Endothelial cell of umbilical vein (primary cell): ENCODE data around the gene STK32A. TPM values are rescaled to one million over a fixed set of nuclear protein-coding genes. Genes with fewer than 3 reads are reported as not detected.
"Not testable (repeated sequence)": the region's sequence is repeated elsewhere in the genome, so short reads cannot be mapped to it uniquely, and the experiment has no call there.

Source experiments
- BruUV-seq: library from RNA; stranded (reverse); fragments of 400-500 nt; replicated peaks from 2 replicates; lab custom pipeline; 2021; lab: Mats Ljungman, UMichigan
- CTCF ChIA-PET: fragments of 300-600, 350-600 bp; sonication (Branson Sonifier 250); formaldehyde crosslinking; loops from one replicate; lab custom pipeline; 2021; ENCODE audit warnings: antibody characterized with exemption, inconsistent platforms; lab: Charles Lee
- POLR2A ChIA-PET: fragments of 300-600, 350-600 bp; sonication (Branson Sonifier 250); formaldehyde crosslinking; loops from one replicate; lab custom pipeline; 2021; ENCODE audit warnings: antibody characterized with exemption, inconsistent platforms; lab: Charles Lee
- DNase-seq: peaks from one replicate; pipeline ENCODE4 v3.0.0-alpha.2; 2011; ENCODE audit warnings: low read depth, low spot score
- FAIRE-seq: peaks from 2 replicates; lab custom pipeline; 2011; peaks lifted over from hg19 to GRCh38; lab: Jason Lieb, UNC
- H2AFZ ChIP-seq: 2 replicates; pipeline ENCODE4 v1.6.0; 2012; ENCODE audit warnings: low read depth, low read length, control low read depth, inconsistent platforms
- H3K27ac ChIP-seq: 2 replicates; pipeline ENCODE4 v1.5.1; 2011; ENCODE audit warnings: low read depth, mild to moderate bottlenecking, control low read depth, low read length, moderate library complexity; ENCODE audit not compliant: insufficient read depth
- H3K27me3 ChIP-seq, 2 experiments: 2 replicates each; pipeline versions ENCODE4 v1.6.0 to v1.6.1; 2011; ENCODE audit warnings: low read length in 2 of 2, mixed read lengths in 1 of 2; ENCODE audit not compliant: control insufficient read depth in 2 of 2, insufficient read depth in 2 of 2
- H3K36me3 ChIP-seq, 2 experiments: 2 replicates in 1 of 2; 3 replicates in 1 of 2; pipeline ENCODE4 v1.5.1; 2011; ENCODE audit warnings: low read length in 2 of 2, mild to moderate bottlenecking in 1 of 2, moderate library complexity in 1 of 2; ENCODE audit not compliant: control insufficient read depth in 2 of 2, insufficient read depth in 2 of 2; ENCODE audit errors: extremely low read depth in 1 of 2
- H3K4me1 ChIP-seq: 3 replicates; pipeline ENCODE4 v1.5.1; 2011; ENCODE audit warnings: mild to moderate bottlenecking, low read length; ENCODE audit not compliant: control insufficient read depth, insufficient read depth; ENCODE audit errors: extremely low read depth
- H3K4me2 ChIP-seq: 2 replicates; pipeline ENCODE4 v1.6.1; 2011; ENCODE audit warnings: low read length, control low read depth, mixed read lengths; ENCODE audit not compliant: insufficient read depth
- H3K4me3 ChIP-seq, 3 experiments: fragments of 200-600 bp in 1 of 3; sonication (generic), shearing (Covaris generic) in 1 of 3; replicated peaks in 1 of 3; 2 replicates each; pipeline ENCODE4 v1.5.1; 2011 to 2016; ENCODE audit warnings: control low read depth in 3 of 3, low read length in 3 of 3, mild to moderate bottlenecking in 2 of 3, inconsistent platforms in 1 of 3, low read depth in 1 of 3, moderate library complexity in 1 of 3; ENCODE audit not compliant: insufficient read depth in 1 of 3
- H3K79me2 ChIP-seq: 2 replicates; pipeline ENCODE4 v1.6.0; 2012; ENCODE audit warnings: low read length, inconsistent platforms; ENCODE audit not compliant: control insufficient read depth, insufficient read depth
- H3K9ac ChIP-seq: replicated peaks from 2 replicates; pipeline ENCODE3; 2011; ENCODE audit warnings: low read length, control low read depth; ENCODE audit not compliant: insufficient read depth; ENCODE audit errors: extremely low read depth
- H3K9me1 ChIP-seq: replicated peaks from 3 replicates; pipeline ENCODE4 v1.6.0; 2011; ENCODE audit warnings: mild to moderate bottlenecking, low read length; ENCODE audit not compliant: control insufficient read depth, insufficient read depth; ENCODE audit errors: extremely low read depth
- H3K9me3 ChIP-seq: replicated peaks from 2 replicates; pipeline ENCODE4 v1.5.1; 2012; ENCODE audit warnings: low read length, inconsistent platforms; ENCODE audit not compliant: control insufficient read depth, insufficient read depth
- H4K20me1 ChIP-seq: replicated peaks from 2 replicates; pipeline ENCODE3; 2011; ENCODE audit warnings: mild to moderate bottlenecking, low read length; ENCODE audit not compliant: control insufficient read depth, insufficient read depth; ENCODE audit errors: extremely low read depth
- EZH2 ChIP-seq: IDR thresholded peaks from 2 replicates; pipeline ENCODE4 v1.6.1; 2012; ENCODE audit warnings: borderline replicate concordance, low read depth, mild to moderate bottlenecking, moderate library complexity, low read length, inconsistent platforms; ENCODE audit not compliant: severe bottlenecking
- FOS ChIP-seq: IDR thresholded peaks from 2 replicates; pipeline ENCODE4 v1.6.1; 2011; ENCODE audit warnings: mild to moderate bottlenecking, low read length, moderate library complexity, borderline replicate concordance; ENCODE audit not compliant: insufficient read depth
- GATA2 ChIP-seq: IDR thresholded peaks from 2 replicates; pipeline ENCODE4 v1.7.0; 2011; ENCODE audit warnings: low read depth, mild to moderate bottlenecking, moderate library complexity, mixed read lengths, low read length; ENCODE audit not compliant: insufficient read length, insufficient read depth
- JUN ChIP-seq: IDR thresholded peaks from 2 replicates; pipeline ENCODE4 v1.6.1; 2011; ENCODE audit warnings: borderline replicate concordance, low read depth; ENCODE audit not compliant: insufficient read length, insufficient read depth
- POLR2A ChIP-seq: IDR thresholded peaks from 2 replicates; pipeline ENCODE4 v1.6.1; 2012; ENCODE audit warnings: low read depth, mild to moderate bottlenecking, control low read depth, low read length
- dilution Hi-C: fragments of 300-500 bp; cut with MboI; formaldehyde crosslinking; loops from one replicate; pipeline ENCODE4 v1.15.0; 2019; ENCODE audit warnings: low sequenced_read_pairs; ENCODE audit not compliant: extremely low pct_ligation_motif_present
- intact Hi-C: fragments of 100-400 bp; cut with micrococcal nuclease; formaldehyde crosslinking; loops from one replicate; pipeline ENCODE4 v1.10.0; 2022
- polyA plus RNA-seq, 4 experiments: library from polyadenylated mRNA; depleted of rRNA in 3 of 4; stranded (reverse) in 3 of 4; unstranded in 1 of 4; fragments of >200 nt; gene quantifications; 2 replicates each; pipeline versions ENCODE4 v1.2.1 to v1.2.3, GENCODE V29; 2011 to 2012; ENCODE audit warnings: missing spikeins in 1 of 4
- total RNA-seq: library from RNA; stranded (reverse); gene quantifications from 2 replicates; pipeline ENCODE4 v1.2.3, GENCODE V29; 2021
- TF ChIP-seq, protein P1 (sequence below), 2 donors: IDR thresholded peaks; 1 replicate in 1 of 2; 2 replicates in 1 of 2; pipeline ENCODE4 v1.5.1; 2011; ENCODE audit warnings: low read length in 2 of 2, mild to moderate bottlenecking in 2 of 2, moderate library complexity in 2 of 2, control low read depth in 1 of 2, inconsistent platforms in 1 of 2, low read depth in 1 of 2; ENCODE audit not compliant: insufficient read depth in 1 of 2; ENCODE audit errors: extremely low read depth in 1 of 2
- TF ChIP-seq, protein P2 (sequence below): IDR thresholded peaks from 2 replicates; pipeline ENCODE4 v1.6.1; 2011; ENCODE audit not compliant: insufficient read depth, insufficient read length

The STK32A gene
- total and polyA plus RNA-seq, 2 donors (not counting 3 experiments of a cell fraction or from before 2014, with no cell fraction given): not detected

DNA sequence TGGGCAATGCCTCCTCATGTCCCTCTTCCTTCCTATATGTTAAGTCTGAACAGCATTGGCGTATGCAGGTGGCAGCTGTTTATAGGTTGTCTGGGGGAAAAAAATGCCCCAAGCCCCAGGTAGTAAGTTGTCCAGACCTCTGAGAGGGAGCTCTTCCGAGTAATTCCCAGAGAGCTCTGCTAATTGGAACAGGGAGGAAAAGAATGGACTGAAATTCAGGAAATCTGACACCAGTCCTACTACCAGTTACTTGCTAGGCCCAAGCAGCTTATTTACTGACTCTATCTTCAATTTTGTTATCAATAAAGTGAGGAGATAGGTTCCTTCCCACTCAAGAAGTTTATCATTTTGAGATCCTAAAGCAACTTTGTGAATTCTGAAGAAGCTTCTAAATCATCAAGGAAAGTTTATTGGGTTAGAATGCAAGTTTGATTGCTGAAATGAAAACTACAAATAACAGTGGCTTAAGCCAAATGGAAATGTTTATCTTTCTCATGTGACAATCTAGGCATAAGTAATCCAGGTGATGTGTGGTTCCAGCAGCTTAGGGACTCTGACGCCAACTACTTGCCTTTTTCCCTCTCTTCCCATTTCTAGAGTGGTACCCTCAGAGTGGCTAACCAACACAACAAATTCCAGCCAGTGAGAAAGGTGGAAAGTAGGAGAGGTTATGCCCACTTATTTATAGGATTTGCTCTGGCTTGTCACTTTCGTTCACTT is 5.6 kb downstream of the STK32A start:
- ChIA-PET POLR2A (no interaction called here), CTCF (interaction anchor here (0.6 to 1.3 kb wide), 4 partner anchors 8 to 700 kb away, joined by 3 to 4 read pairs (median 3); no protein-coding TSS in a partner anchor)
- Histone ChIP-seq H3K9me1 (no peaks in the 10 kb centered on the region), H3K4me1 (no peaks in the 10 kb centered on the region), H3K27ac (no peak overlapping the region), H4K20me1 (no peaks in the 10 kb centered on the region), H2AFZ (no peak overlapping the region), H3K27me3 (peaks cover 11 to 31% of the 10 kb centered on the region in 2 experiments), H3K4me3 (no peak overlapping the region), H3K79me2 (no peaks in the 10 kb centered on the region), H3K4me2 (no peak overlapping the region), H3K9ac (no peak overlapping the region), H3K36me3 (no peaks in the 10 kb centered on the region), H3K9me3 (no peaks in the 10 kb centered on the region)
- TF ChIP-seq JUN: no peak
- TF ChIP-seq, protein P1, sequence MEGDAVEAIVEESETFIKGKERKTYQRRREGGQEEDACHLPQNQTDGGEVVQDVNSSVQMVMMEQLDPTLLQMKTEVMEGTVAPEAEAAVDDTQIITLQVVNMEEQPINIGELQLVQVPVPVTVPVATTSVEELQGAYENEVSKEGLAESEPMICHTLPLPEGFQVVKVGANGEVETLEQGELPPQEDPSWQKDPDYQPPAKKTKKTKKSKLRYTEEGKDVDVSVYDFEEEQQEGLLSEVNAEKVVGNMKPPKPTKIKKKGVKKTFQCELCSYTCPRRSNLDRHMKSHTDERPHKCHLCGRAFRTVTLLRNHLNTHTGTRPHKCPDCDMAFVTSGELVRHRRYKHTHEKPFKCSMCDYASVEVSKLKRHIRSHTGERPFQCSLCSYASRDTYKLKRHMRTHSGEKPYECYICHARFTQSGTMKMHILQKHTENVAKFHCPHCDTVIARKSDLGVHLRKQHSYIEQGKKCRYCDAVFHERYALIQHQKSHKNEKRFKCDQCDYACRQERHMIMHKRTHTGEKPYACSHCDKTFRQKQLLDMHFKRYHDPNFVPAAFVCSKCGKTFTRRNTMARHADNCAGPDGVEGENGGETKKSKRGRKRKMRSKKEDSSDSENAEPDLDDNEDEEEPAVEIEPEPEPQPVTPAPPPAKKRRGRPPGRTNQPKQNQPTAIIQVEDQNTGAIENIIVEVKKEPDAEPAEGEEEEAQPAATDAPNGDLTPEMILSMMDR (IDR thresholded peaks at IDR 0.05; ENCODE audit: extremely low read depth in 1 of 2, insufficient read depth in 1 of 2, low read depth in 1 of 2, low read length in 2 of 2): no peak
- no peak for TF ChIP-seq POLR2A
- TF ChIP-seq, protein P2, sequence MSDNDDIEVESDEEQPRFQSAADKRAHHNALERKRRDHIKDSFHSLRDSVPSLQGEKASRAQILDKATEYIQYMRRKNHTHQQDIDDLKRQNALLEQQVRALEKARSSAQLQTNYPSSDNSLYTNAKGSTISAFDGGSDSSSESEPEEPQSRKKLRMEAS: no peak
- TF ChIP-seq GATA2: no peak
- TF ChIP-seq FOS: no peak
- TF ChIP-seq EZH2: no peak
- DNase-seq: no peak
- dilution Hi-C loops (no loop called here), intact Hi-C loops (no loop called here)
- no peak for FAIRE-seq
- BruUV-seq: no TSS peak

DNA sequence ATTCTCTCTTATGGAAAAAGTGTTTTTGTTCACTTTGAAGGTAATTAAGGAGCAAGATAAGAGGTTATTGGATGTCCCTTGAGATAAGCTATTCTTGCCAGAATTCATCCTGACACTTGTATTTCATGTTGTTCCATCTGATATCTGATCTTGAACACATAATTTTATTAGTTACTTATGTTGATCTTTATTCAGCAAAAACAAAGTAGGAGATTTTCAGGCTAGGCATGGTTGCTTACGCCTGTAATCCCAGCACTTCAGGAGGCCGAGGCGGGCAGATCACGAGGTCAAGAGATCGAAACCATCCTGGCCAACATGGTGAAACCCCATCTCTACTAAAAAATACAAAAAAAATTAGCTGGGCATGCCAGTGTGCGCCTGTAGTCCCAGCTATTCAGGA is 8.4 kb downstream of the STK32A start:
- H3K27me3 ChIP-seq: peaks cover 1 to 24% of the 10 kb centered on the region in 2 experiments
- H3K4me1 ChIP-seq, H3K79me2 ChIP-seq, H3K4me2 ChIP-seq, CTCF ChIA-PET, DNase-seq, POLR2A ChIA-PET, FAIRE-seq, H3K9me1 ChIP-seq, H3K27ac ChIP-seq, H4K20me1 ChIP-seq, intact Hi-C loops, H3K9ac ChIP-seq, H3K4me3 ChIP-seq, H3K36me3 ChIP-seq, H3K9me3 ChIP-seq, H2AFZ ChIP-seq, BruUV-seq, dilution Hi-C loops: not testable (repeated sequence)
